ENCODE measurements around the gene POLH. TPM values are rescaled to one million over a fixed set of nuclear protein-coding genes. Genes with fewer than 3 reads are reported as not detected.
"Not testable (repeated sequence)": the region's sequence is repeated elsewhere in the genome, so short reads cannot be mapped to it uniquely, and the experiment has no call there.

POLH gene
- total RNA-seq, 1 experiment from 2014 or later, result 14.3 TPM

DNA sequence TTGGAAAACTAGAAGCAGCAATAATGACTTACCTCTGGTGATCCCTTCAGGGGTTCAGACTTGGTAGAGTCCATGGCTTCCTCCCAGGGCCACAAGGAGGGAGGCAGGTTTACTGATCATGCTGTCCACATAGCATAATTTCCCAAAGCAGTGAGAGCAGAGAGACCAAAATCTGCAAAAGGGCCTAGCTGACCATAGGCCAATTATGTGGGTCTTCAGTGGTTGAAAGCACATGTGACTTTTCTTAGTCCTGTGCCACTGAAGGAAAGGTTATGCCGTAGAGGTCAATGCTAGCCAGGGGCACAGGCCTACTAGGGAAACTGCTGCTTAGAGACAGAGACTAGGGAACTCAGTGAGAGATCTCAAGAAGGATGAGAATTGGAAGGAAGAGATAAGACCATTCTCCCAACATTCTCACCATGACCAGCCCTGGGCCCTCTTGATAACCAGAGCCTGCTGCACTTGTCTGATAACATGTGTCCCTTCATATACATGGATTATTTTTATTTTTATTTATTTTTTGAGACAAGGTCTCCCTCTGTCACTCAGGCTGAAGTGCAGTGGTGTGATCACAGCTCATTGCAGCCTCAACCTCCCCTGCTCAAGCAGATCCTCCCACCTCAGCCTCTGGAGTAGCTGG is 55.1 kb downstream of the POLH start:
- no peak for DNase-seq (ENCODE audit: low read depth)

DNA sequence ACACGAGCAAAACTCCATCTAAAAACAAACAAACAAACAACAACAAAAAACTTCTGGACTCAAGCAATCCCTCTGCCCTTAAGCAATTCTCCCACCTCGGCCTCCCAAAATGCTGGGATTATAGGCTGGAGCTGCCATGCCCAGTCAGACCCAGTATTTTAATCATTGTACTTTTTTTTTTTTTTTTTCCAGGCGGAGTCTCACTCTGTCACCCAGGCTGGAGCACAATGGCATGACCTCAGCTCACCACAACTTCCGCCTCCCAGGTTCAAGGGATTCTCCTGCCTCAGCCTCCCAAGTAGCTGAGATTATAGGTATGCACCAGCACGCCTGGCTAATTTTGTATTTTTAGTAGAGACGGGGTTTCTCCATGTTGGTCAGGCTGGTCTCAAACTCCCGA is 57.0 kb downstream of the POLH start:
- DNase-seq (ENCODE audit: low read depth), result peak; percentile 66

DNA sequence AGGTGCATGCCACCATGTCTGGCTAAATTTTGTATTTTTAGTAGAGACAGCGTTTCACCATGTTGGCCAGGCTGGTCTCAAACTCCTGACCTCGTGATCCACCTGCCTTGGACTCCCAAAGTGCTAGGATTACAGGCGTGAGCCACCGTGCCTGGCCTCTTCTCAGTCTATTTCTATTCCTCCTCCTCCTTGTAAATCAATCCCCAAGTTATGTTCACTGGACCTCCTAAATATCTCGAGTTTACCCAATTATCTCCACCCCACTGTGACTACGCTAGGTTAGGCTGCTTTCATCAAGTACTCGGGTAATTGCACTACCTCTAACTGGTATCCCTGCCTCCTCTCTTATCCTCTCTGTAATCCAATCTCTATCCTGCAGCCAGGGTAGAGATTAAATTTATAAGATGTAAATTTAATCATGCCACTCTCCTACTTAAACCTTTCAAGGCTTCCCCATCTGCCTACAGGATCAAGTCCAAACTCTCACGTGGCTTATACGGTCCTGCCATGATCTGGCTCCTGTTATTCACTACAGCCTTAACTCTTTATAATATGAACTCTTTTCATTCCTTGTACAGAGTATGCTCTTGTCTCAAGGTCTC is 58.8 kb downstream of the POLH start:
- no peak for DNase-seq (ENCODE audit: low read depth)

DNA sequence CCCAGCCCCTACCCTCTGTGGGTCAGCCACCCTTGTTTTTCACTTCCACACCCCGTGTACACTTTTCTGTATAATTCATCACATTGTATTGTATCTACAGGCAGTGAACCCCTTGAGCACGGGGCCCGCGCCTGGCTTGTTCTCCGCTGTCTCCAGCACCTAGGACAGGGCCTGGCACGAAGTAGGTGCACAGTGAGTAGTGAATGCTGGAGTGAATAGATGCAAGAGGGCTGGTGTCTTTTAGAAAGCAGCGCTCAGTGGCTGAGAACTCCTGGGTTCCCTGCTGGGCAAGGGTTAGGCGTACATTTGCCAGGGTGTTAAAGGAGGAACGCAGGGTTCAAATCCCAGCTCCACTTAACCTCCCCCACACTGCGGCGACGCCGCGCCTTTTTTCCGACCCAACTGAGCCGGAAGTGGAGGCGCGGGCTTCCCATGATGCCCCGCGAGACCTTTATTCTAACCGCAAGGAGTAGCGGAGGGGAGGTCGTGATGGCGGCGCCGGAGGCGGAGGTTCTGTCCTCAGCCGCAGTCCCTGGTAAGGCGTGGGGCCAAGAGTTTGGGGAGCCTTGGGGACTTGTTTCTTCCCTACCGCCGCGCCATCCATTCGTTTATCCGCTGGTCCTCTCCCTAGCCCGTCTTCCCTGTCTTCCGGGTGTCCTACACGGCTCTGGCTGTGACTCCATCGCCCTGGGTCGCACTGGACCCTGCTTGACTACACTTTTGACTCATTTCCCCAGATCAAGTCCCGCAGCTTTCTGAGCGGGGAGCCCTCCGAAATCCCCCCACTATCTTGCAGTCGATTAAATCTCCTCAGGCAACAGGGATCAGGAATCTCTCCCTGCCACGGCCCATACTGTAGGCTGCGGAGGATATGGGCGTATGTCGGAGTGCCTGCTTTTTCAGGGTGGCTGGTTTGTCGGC is 59.7 kb downstream of the POLH start, which contains the start of gene MAD2L1BP:
MAD2L1BP (plus strand) TSS at position 454 of the 921 bp plus-strand sequence; CDS start at position 490, 36 bp downstream.
- DNase-seq (ENCODE audit: low read depth), result peak; percentile 87

DNA sequence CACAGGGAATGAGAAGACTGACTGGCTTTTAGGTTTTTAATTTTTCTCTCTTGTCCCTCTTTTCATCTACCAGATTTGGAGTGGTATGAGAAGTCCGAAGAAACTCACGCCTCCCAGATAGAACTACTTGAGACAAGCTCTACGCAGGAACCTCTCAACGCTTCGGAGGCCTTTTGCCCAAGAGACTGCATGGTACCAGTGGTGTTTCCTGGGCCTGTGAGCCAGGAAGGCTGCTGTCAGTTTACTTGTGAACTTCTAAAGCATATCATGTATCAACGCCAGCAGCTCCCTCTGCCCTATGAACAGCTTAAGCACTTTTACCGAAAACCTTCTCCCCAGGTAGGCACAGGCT is 60.3 kb downstream of the POLH start:
- no peak for DNase-seq (ENCODE audit: low read depth)

DNA sequence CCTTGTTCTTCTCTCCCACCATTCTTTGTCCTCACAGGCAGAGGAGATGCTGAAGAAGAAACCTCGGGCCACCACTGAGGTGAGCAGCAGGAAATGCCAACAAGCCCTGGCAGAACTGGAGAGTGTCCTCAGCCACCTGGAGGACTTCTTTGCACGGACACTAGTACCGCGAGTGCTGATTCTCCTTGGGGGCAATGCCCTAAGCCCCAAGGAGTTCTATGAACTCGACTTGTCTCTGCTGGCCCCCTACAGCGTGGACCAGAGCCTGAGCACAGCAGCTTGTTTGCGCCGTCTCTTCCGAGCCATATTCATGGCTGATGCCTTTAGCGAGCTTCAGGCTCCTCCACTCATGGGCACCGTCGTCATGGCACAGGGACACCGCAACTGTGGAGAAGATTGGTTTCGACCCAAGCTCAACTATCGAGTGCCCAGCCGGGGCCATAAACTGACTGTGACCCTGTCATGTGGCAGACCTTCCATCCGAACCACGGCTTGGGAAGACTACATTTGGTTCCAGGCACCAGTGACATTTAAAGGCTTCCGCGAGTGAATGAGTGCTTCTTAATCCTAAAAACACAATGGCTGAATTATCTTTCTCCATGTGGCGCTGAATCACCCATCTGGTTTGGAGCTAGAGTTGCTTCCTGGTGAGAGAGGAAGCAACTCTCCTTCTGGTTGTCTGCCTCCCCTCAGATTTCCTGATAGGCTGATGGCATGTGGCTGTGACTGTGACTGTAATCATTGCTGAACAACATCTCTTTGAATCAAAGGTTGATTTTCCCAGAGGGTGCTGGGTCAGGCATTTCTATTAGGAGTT is 64.2 kb downstream of the POLH start:
- DNase-seq (ENCODE audit: low read depth), result no peak

DNA sequence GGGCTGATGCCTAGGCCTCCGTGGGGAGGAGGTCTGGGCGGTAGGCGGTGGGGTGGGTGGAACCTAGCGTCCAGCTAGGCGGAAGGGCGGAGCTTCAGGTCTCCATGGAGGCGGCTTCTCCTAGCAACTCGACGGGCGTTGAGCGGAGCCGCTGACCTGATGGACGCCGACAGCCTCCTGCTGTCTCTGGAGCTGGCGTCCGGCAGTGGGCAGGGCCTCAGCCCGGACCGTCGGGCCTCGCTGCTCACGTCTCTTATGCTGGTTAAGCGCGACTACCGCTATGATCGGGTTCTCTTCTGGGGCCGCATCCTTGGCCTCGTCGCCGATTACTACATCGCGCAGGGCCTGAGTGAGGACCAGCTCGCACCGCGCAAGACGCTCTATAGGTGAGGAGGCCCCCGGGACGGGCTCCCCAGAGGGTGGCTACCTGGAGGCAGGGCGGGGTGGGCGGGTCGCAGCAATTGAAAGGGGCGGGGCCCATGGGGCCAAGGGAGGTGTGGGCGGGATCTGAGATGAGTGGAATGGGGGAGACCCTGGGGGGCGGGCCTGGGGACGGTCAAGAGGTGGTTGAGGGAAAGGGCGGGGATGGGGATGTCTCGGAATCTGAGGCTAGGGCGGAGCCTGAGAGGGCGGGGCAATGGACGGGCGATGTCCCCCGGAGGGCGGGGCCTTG is 69.1 kb downstream of the POLH start, which contains the start of gene RSPH9:
RSPH9 (plus strand) TSS at position 97 of the 673 bp plus-strand sequence; CDS start at position 160, 63 bp downstream.
- peak; percentile 60 for DNase-seq (ENCODE audit: low read depth)

DNA sequence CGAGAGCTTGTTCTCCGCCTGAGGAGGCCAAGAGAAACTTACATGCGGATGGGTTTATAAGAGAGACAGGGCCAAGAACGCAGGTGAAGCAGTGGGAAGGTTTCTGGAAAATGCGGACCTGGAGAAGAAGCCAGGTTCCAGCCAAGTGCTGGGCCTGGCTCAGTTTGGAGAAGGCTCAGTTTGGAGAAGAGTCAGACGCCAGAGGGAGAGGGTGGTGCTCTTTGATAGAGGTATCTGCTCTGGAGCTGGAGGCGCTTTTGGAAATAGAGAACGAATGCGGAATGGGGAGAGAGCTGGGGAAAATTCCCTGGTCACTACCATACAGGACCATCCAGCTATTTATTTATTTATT is 69.6 kb downstream of the POLH start:
- no peak for DNase-seq (ENCODE audit: low read depth)

DNA sequence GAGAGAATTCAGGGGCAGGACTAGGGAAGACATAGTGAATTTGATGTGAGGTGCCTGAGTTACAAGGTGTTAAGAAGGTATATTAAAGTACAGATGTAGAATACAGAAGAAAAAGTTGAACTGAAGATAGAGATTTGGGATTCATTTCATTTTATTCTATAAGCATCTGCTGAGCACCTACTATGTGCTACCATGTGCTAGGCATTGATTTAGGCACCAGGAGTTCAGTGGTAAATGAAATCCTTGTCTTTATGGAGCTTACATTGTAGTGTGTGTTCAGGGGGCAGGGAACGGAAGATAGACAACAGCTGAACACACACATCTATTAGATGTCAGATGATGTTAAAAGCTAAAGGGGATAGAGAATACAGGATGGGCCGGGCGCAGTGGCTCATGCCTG is 71.6 kb downstream of the POLH start:
- DNase-seq (ENCODE audit: low read depth), result no peak

DNA sequence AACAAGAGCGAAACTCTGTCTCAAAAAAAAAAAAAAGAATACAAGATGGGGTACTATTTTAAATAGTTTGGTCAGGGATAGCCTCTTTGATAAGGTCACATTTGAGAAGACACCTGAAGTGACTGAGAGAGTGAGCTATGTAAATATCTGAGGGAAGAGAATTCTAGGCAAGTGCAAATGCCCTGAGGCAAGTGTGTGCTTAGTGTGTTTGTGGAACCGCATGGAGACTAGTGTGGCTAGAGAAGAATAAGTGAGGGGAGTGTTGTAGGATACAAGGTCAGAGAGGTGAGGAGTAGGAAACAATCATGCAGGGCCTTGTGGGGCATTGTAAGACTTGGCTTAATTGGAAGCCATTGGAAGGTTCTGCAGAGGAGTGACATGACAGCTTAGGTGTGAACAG is 72.3 kb downstream of the POLH start:
- DNase-seq (ENCODE audit: low read depth), result no peak

DNA sequence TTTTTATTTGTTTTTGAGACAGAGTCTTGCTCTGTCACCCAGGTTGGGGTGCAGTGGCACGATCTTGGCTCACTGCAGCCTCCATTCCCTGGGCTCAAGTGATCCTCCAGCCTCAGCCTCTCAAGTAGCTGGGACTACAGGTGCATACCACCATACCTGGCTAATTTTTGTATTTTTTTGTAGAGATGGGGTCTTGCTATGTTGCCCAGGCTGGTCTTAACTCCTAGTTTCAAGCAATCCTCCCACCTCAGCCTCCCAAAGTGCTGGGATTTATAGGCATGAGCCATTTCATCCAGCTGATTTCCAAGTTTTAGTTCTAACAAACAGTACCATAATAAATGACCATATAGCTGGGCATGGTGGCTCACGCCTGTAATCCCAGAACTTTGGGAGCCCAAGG is 76.8 kb downstream of the POLH start:
- not testable (repeated sequence) for DNase-seq (ENCODE audit: low read depth)

DNA sequence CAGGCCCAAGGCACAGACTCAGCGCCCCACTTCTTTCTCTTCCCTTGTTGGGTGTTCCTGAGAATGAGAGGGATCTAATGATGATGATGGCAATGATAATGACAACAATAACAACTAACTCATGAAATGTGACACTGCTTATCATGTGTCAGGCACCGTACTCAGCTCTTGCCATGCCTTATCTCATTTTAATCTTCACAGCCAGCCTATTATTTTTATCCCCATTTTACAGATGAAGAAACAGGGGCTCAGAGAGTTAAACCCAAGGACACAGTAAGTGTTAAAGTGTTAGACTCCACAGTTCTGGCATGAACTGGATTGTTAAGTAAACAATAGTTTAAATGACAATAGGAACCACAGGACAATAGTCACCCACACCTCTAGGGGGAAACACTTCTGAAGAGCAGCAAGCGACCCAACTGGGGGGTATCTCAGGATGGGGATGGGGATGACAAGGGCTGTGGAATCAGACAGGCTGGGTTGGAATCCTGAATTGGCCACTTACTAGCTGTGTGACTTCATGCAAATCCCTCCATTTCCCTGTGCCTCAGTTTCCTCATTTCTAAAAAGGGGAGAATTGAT is 81.3 kb downstream of the POLH start:
- no peak for DNase-seq (ENCODE audit: low read depth)

DNA sequence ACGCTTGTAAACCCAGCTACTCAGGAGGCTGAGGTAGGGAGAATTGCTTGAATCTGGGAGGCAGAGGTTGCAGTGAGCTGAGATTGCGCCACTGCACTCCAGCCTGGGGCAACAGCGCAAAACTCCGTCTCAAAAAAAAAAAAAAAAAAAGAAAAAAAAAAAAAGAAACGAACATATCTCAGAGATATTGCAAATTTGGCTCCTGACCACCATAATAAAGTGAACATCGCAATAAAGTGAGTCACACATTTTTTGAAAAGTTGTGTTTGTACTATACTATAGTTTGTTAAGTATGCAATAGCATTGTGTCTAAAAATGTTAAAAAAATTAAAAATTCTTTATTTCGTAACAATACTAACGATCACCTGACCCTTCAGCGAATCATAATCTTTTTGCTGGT is 82.2 kb downstream of the POLH start:
- no peak for DNase-seq (ENCODE audit: low read depth)

DNA sequence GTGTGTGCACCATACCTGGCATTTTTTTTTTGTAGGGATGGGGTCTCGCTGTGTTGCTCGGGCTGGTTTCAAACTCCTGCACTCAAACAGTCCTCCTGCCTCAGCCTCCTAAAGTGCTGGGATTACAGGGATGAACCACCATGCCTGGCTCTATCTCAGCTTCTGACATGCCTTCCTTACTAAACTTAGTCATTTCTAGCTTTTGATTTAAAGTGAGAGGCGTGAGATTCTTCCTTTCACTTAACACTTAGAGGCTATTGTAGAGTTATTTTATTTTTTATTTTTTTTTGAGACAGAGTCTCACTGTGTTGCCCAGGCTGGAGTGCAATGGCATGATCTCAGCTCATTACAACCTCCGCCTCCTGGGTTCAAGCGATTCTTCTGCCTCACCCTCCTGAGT is 87.0 kb downstream of the POLH start:
- DNase-seq (ENCODE audit: low read depth), result not testable (repeated sequence)

Other genes with a start within 250 kb of the POLH start
- gene ZNF318, start 206.5 kb upstream of the POLH start, total RNA-seq (2014; rRNA removed; shearing (Covaris generic)), result 6.7 and 7.8 TPM in 2 replicates
- gene ABCC10, start 148.6 kb upstream of the POLH start, total RNA-seq (2014; rRNA removed; shearing (Covaris generic)), result 7.9 and 32.4 TPM in 2 replicates
- 1.4 and 2.4 TPM in 2 replicates for gene DLK2, start 120.6 kb upstream of the POLH start, total RNA-seq (2014; rRNA removed; shearing (Covaris generic))
- gene TJAP1, start 98.6 kb upstream of the POLH start, total RNA-seq (2014; rRNA removed; shearing (Covaris generic)), result 16.8 and 16.9 TPM in 2 replicates
- gene LRRC73, start 65.8 kb upstream of the POLH start, total RNA-seq (2014; rRNA removed; shearing (Covaris generic)), result 2.1 TPM in 1 of 2 replicates, not detected in the other
- 127 and 129 TPM in 2 replicates for gene YIPF3, start 59.3 kb upstream of the POLH start, total RNA-seq (2014; rRNA removed; shearing (Covaris generic))
- 71.7 and 72.6 TPM in 2 replicates for gene POLR1C, start 59.1 kb upstream of the POLH start, total RNA-seq (2014; rRNA removed; shearing (Covaris generic))
- gene XPO5, start 147 bp upstream of the POLH start, total RNA-seq (2014; rRNA removed; shearing (Covaris generic)), result 57.6 and 62.1 TPM in 2 replicates
- 50.3 and 55.5 TPM in 2 replicates for gene GTPBP2, start 53.1 kb downstream of the POLH start, total RNA-seq (2014; rRNA removed; shearing (Covaris generic))
- 24.1 and 59.5 TPM in 2 replicates for gene MAD2L1BP, start 59.7 kb downstream of the POLH start, total RNA-seq (2014; rRNA removed; shearing (Covaris generic))
- gene RSPH9, start 68.9 kb downstream of the POLH start, total RNA-seq (2014; rRNA removed; shearing (Covaris generic)), result not detected in 2 replicates
- 70.7 and 77.8 TPM in 2 replicates for gene MRPS18A, start 111.6 kb downstream of the POLH start, total RNA-seq (2014; rRNA removed; shearing (Covaris generic))
- gene VEGFA, start 194.0 kb downstream of the POLH start, total RNA-seq (2014; rRNA removed; shearing (Covaris generic)), result 57.1 and 77.5 TPM in 2 replicates

Data from Daoy (cell line).